Right renal cortex interstitium (tissue), 3 donors: ENCODE measurements around the gene INSYN1. TPM values are rescaled to one million over a fixed set of nuclear protein-coding genes. Genes with fewer than 3 reads are reported as not detected.
"Not testable (repeated sequence)": the region's sequence is repeated elsewhere in the genome, so short reads cannot be mapped to it uniquely, and the experiment has no call there.

Source experiments
- DNase-seq, 3 donors: peaks; one replicate each; pipeline ENCODE4 v3.0.0-alpha.2; 2013; ENCODE audit warnings: low read depth in 3 of 3, low spot score in 2 of 3
- polyA plus RNA-seq, 3 donors: library from polyadenylated mRNA; unstranded; fragments of 120-200 nt; gene quantifications; one replicate each; pipeline ENCODE4 v1.2.1, GENCODE V29; 2013; ENCODE audit not compliant: insufficient read length in 3 of 3

The INSYN1 gene
- 10 to 100 TPM; 11.5 to 18.9 (median 13.9) TPM for polyA plus RNA-seq

GRCh38 chr15:73753250-73754130 is at the start of gene INSYN1:
INSYN1 (minus strand) TSS chr15:73753351; CDS start chr15:73751130, 2,221 bp downstream.
- DNase-seq = peak in 1 of 3 donors; percentile 35

- DNase-seq = no peak
These were observed 49.4 kb upstream of the INSYN1 start for GRCh38 chr15:73802431-73803041.

GRCh38 chr15:73800662-73801345 is 47.7 kb upstream of the INSYN1 start:
- DNase-seq = no peak

- DNase-seq = no peak
These were observed 46.3 kb upstream of the INSYN1 start for GRCh38 chr15:73799466-73799865.

- no peak for DNase-seq
These were observed 44.4 kb upstream of the INSYN1 start for GRCh38 chr15:73797366-73798158.

GRCh38 chr15:73796331-73796831 is 43.2 kb upstream of the INSYN1 start:
- DNase-seq = no peak

- DNase-seq = no peak
These were observed 41.4 kb upstream of the INSYN1 start for GRCh38 chr15:73794443-73795133.

- not testable (repeated sequence) for DNase-seq
These were observed 39.9 kb upstream of the INSYN1 start for GRCh38 chr15:73792899-73793541.

GRCh38 chr15:73792415-73792814 is 39.3 kb upstream of the INSYN1 start:
- DNase-seq = no peak

GRCh38 chr15:73789521-73790240 is 36.5 kb upstream of the INSYN1 start:
- DNase-seq = no peak

- no peak for DNase-seq
These were observed 34.5 kb upstream of the INSYN1 start for GRCh38 chr15:73787621-73788020.

- DNase-seq = no peak
These were observed 33.4 kb upstream of the INSYN1 start for GRCh38 chr15:73786538-73786937.

GRCh38 chr15:73785256-73786014 is 32.3 kb upstream of the INSYN1 start:
- not testable (repeated sequence) for DNase-seq

- no peak for DNase-seq
These were observed 31.1 kb upstream of the INSYN1 start for GRCh38 chr15:73784291-73784690.

- DNase-seq = no peak
These were observed 29.3 kb upstream of the INSYN1 start for GRCh38 chr15:73782344-73782959.

GRCh38 chr15:73781038-73781925 is 28.1 kb upstream of the INSYN1 start:
- DNase-seq = no peak
